Omental fat pad (tissue), 4 donors: ENCODE measurements around the gene CAV1. TPM values are rescaled to one million over a fixed set of nuclear protein-coding genes. Genes with fewer than 3 reads are reported as not detected.

Experiments
- ATAC-seq: fragments of 150-250 bp; one replicate; pipeline ENCODE4 v1.9.1; 2016; ENCODE audit warnings: mild to moderate bottlenecking, moderate library complexity; ENCODE audit not compliant: low FRiP score
- DNase-seq: peaks from one replicate; pipeline ENCODE4 v3.0.0-alpha.2; 2019; ENCODE audit warnings: low spot score
- total RNA-seq, 4 donors: library from RNA; depleted of rRNA; stranded (reverse); fragments of >200 nt; gene quantifications; one replicate each; pipeline ENCODE4 v1.1.0, GENCODE V29; 2016
- TF ChIP-seq, protein P1 (sequence below), 3 donors: fragments of 450-650 bp; IDR thresholded peaks; one replicate each; pipeline ENCODE4 v1.5.1; 2016 to 2017; ENCODE audit warnings: antibody characterized with exemption in 3 of 3, mild to moderate bottlenecking in 3 of 3, moderate library complexity in 2 of 3

The CAV1 gene
- total RNA-seq, 4 donors from 2014 or later, result 354 to 482 (median 468) TPM

DNA sequence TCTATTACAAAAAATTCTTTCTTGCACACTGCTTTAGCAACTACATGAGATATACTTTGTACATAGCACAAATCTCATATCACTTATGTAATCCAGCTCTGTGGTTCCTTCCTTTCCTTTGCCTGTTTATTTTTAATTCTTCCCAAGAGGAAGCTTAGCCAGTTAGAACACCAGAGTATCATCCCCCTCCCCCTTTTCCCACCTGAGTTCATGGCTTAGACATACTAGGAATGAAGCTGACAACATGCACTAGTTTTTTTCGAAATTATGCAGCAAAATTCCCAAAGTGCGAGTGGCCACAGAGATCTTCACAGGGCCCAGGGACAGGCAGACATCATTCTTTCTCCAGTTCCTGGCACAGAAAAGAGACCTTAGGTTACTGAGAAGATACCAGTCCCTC, 17.8 kb downstream of the CAV1 start:
- no peak for DNase-seq
- ATAC-seq, result no peak
- TF ChIP-seq, protein P1, sequence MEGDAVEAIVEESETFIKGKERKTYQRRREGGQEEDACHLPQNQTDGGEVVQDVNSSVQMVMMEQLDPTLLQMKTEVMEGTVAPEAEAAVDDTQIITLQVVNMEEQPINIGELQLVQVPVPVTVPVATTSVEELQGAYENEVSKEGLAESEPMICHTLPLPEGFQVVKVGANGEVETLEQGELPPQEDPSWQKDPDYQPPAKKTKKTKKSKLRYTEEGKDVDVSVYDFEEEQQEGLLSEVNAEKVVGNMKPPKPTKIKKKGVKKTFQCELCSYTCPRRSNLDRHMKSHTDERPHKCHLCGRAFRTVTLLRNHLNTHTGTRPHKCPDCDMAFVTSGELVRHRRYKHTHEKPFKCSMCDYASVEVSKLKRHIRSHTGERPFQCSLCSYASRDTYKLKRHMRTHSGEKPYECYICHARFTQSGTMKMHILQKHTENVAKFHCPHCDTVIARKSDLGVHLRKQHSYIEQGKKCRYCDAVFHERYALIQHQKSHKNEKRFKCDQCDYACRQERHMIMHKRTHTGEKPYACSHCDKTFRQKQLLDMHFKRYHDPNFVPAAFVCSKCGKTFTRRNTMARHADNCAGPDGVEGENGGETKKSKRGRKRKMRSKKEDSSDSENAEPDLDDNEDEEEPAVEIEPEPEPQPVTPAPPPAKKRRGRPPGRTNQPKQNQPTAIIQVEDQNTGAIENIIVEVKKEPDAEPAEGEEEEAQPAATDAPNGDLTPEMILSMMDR (IDR thresholded peaks at IDR 0.05), result no peak

DNA sequence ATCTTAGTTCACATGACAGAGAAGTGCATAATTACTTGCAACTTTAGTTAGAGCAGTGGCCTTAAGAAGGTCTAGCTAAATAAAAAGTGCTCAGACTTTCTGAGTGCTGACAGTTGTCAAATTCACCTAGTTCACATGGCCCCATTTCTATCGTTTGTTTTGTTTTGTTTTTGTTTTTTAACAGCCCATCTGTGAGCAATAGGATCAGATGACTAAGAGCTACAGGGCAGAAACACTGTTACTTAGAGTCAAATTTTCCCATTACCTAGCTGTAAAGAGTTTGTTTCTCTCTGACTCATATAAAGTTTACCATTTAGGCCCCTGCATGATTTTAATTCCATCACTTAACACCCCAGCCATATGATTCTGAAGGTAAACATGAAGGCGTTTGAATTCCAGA, 18.8 kb downstream of the CAV1 start:
- no peak for DNase-seq
- TF ChIP-seq, protein P1 (IDR thresholded peaks at IDR 0.05), result no peak
- ATAC-seq, result no peak

DNA sequence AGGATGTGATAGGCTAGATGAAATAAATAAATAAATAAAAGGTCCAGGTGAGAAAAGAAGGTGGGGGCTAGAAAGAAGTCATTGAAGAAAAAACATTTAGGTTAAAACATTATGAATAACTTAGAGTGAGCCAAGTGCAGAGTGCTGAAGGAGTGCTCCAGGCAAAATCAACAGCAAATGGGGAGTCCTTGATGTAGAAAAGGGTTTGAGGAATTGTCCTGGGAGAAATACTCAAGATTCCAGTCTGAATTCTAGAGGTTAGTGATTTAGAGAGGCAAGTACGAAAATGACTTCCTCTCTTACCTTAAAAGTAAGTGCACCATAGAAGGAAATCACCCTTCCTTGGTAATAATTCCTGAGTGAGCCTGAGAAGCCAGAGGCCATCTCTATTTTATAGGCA, 19.7 kb downstream of the CAV1 start:
- ATAC-seq, result no peak
- TF ChIP-seq, protein P1 (IDR thresholded peaks at IDR 0.05), result no peak
- no peak for DNase-seq

DNA sequence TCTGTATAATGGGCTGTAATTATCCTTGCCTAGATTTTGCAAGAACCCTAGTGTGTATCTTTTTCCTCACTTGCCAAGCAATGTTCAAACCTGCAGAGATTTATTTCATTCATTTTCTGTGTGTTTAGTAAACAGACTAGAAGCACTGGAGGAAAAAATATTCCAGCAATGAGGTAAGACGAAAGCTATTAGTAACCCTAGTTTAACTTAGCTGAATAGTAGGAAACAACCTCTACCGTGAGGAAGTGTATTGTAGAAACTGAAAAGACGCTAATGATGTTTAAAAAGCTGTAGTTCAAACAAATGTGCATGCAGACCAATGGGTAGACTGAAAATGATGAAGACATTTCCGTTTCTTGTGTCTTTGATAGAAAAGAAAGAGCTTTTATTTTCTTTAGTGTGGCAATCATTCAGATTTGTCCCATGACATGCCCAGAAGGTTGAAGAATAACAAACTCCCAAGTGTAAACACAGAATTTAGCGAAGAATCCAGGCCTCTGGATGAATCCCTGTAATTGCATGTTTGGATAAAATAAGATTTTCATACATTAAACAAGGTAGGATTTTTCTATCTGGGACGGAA, 20.7 kb downstream of the CAV1 start:
- DNase-seq, result no peak
- no peak for ATAC-seq
- TF ChIP-seq, protein P1 (IDR thresholded peaks at IDR 0.05), result no peak

DNA sequence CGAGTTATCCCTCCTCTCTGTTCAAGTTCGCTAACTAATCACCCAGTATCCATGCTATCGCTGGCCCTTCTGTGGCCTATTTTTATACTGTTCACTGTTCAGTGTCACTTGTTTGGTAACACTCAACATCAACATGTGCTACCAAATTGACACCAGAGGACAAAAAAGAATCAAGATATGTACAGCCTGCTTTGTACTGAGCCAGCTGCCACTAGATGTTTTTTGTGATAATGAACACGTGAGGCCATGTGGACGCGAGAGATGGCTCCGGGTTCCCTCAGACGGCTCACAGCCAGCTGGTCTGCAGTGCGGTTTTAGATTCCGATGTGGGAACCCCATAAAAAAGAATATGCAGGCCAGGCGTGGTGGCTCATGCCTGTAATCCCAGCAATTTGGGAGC, 21.2 kb downstream of the CAV1 start:
- TF ChIP-seq, protein P1 (IDR thresholded peaks at IDR 0.05), result no peak
- no peak for ATAC-seq

DNA sequence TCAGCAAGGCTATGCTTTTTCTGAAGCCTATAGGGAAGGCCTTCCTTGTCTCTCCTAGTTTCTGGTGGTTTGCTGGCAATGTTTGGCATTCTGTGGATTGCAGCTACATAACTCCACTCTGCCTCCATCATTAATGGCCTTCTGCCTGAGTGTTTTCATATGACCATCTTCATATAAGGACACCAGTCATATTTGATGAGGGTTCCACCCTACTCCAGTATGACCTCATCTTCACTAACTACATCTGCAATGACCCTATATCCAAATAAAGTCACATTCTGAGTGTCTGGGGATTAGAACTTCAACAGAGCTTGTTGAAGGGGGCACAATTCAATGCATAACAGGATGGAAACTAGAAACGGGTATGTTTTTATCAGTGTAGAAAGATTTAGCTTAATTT, 22.1 kb downstream of the CAV1 start:
- TF ChIP-seq, protein P1 (IDR thresholded peaks at IDR 0.05), result no peak
- ATAC-seq (no peak), DNase-seq (no peak)

More for the DNA sequence above, 21.2 kb downstream of the CAV1 start:
- DNase-seq, result no peak

DNA sequence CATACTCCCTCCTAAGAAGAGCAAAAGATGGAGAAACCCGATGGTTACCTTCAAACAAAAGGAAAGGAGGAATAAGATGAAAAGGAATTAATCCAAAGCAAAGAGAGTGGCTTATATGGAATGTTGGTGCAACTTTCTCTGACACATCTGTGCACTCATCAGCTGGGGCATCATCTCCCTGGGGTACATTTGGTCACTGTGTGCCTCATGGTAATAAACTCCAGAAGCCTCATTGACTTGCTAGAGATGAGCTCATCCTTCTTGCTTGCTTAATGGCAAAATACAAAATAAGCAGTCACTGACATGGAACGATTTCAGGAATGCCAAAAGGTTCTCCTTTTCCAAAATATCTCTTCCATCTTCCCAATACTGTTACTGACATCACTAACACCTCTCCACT, 22.5 kb downstream of the CAV1 start:
- peak; percentile 51 for ATAC-seq
- TF ChIP-seq, protein P1 (IDR thresholded peaks at IDR 0.05), result no peak
- no peak for DNase-seq
